ENCODE measurements around the gene ATP8A2.

ATP8A2 gene

DNA sequence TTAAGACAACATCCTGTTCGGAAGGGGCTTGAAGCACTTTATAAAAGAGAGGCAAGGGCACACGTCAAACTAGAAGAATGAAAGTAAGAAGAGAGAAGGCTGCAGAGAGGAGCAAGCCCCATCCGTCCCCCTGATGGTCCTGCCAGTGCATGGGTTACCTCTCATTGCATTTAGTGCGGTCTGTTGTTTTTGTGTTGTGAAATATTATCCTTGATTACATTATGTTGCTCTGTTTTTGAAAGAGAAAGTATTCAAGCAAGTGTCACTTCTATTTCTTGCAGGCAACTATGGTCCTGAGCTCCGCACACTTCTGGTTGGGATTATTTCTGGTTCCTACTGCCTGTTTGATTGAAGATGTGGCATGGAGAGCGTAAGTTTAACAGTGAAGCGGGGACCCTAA lies 589.5 kb downstream of the ATP8A2 start:
- no peak overlapping the region for H3K27ac ChIP-seq
- TF ChIP-seq, protein P1, sequence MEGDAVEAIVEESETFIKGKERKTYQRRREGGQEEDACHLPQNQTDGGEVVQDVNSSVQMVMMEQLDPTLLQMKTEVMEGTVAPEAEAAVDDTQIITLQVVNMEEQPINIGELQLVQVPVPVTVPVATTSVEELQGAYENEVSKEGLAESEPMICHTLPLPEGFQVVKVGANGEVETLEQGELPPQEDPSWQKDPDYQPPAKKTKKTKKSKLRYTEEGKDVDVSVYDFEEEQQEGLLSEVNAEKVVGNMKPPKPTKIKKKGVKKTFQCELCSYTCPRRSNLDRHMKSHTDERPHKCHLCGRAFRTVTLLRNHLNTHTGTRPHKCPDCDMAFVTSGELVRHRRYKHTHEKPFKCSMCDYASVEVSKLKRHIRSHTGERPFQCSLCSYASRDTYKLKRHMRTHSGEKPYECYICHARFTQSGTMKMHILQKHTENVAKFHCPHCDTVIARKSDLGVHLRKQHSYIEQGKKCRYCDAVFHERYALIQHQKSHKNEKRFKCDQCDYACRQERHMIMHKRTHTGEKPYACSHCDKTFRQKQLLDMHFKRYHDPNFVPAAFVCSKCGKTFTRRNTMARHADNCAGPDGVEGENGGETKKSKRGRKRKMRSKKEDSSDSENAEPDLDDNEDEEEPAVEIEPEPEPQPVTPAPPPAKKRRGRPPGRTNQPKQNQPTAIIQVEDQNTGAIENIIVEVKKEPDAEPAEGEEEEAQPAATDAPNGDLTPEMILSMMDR (IDR thresholded peaks at IDR 0.05), result no peak
- intact Hi-C loops (cut with DNase I; ENCODE audit: low total_unique reads), result no loop called here
- no peaks in the 10 kb centered on the region for H3K36me3 ChIP-seq
- H3K27me3 ChIP-seq, result no peaks in the 10 kb centered on the region
- peaks cover 0 to 3% (median 0%) of the 10 kb centered on the region in 3 donors for H3K9me3 ChIP-seq
- no peaks in the 10 kb centered on the region for H3K4me1 ChIP-seq
- DNase-seq, result no peak
- no peak overlapping the region for H3K4me3 ChIP-seq

DNA sequence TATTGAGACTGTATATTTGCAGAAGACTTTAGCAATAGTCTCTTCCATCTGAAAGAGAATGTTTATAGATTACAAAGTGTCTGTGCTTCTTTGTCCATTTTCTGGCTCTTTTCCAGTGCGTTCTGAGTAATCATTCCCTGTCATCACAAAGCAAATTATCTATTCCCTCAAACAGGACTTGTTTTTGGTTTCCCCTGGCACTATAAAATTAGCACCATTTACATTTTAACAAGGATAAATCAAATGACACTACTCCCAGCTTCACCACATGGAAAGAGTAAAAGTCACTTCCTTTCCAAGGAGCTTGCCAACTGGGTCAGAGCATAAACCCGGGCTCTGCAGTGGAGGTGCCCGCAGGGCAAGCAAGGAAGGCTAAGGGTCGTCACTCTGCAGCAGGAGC lies 591.9 kb downstream of the ATP8A2 start:
- H3K4me1 ChIP-seq, result no peaks in the 10 kb centered on the region
- H3K9me3 ChIP-seq, result no peaks in the 10 kb centered on the region
- no peaks in the 10 kb centered on the region for H3K27me3 ChIP-seq
- TF ChIP-seq, protein P1 (IDR thresholded peaks at IDR 0.05), result no peak
- H3K27ac ChIP-seq, result no peak overlapping the region
- intact Hi-C loops (cut with DNase I; ENCODE audit: low total_unique reads), result no loop called here
- no peaks in the 10 kb centered on the region for H3K36me3 ChIP-seq
- DNase-seq, result no peak
- H3K4me3 ChIP-seq, result no peak overlapping the region

DNA sequence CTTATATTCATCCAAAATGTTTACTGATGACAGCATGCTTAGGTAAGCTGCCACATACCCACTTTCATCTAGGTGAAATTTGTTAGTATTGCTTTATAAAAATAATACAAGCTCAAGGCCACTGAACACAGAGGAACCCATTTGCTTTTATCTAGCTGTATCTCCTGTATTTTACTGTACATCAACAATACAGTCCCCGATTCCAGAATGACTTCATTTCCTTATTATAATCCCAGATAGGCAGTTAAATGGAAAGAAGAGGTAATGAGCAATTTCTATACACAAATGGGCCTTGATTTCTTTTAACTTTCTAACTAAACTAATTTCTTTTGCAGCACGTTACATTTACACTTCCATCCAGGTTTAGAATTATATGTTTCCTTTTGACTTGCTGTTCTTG lies 593.8 kb downstream of the ATP8A2 start:
- Histone ChIP-seq H3K4me1 (no peaks in the 10 kb centered on the region), H3K27ac (no peak overlapping the region), H3K9me3 (no peaks in the 10 kb centered on the region), H3K27me3 (no peaks in the 10 kb centered on the region), H3K4me3 (no peak overlapping the region), H3K36me3 (no peaks in the 10 kb centered on the region)
- TF ChIP-seq, protein P1 (IDR thresholded peaks at IDR 0.05), result no peak
- intact Hi-C loops (cut with DNase I; ENCODE audit: low total_unique reads), result no loop called here
- DNase-seq, result no peak

DNA sequence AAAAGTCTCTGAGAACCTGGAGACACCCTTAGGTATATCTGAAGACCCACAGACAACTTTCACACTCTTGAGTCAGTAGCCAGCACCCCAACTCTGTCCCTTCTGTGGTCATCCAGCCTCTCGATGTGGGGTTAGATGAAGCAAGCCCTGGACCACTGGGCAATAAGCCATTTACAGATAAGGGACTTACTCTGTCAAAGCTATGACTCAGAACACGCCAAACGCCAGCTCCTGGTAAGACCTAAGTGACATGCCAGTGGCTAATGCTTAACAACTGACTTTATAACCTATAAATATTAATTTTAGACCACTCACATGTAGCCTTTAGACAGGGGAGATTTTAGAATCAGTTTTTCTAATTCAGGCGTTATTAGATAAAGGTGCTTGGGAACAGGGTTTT lies 594.3 kb downstream of the ATP8A2 start:
- TF ChIP-seq, protein P1 (IDR thresholded peaks at IDR 0.05), result no peak
- H3K4me3 ChIP-seq, result no peak overlapping the region
- no peaks in the 10 kb centered on the region for H3K4me1 ChIP-seq
- no peaks in the 10 kb centered on the region for H3K36me3 ChIP-seq
- H3K27me3 ChIP-seq, result no peaks in the 10 kb centered on the region
- no peak for DNase-seq
- intact Hi-C loops (cut with DNase I; ENCODE audit: low total_unique reads), result no loop called here
- H3K27ac ChIP-seq, result no peak overlapping the region
- no peaks in the 10 kb centered on the region for H3K9me3 ChIP-seq

DNA sequence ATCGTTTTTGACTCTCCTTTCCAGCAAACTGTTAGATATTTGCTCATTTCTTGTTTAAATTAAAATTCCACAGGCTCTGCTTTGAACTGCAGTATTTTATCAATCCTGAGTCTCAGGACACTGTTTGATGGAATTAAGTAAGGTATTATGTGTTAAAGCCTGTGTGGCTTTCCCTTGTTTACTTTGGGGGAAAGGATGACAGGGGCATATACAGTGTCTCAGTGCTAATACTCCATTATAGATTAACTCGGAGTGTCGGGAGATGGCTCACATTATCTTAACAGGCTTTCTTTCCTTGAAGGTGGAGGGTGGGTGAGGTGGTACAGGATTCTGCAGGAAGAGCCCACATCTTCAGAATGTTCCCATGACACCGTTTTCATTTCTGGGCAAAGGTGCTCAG lies 595.4 kb downstream of the ATP8A2 start:
- Histone ChIP-seq H3K4me1 (no peaks in the 10 kb centered on the region), H3K4me3 (no peak overlapping the region), H3K36me3 (no peaks in the 10 kb centered on the region), H3K27ac (no peak overlapping the region), H3K9me3 (no peaks in the 10 kb centered on the region), H3K27me3 (no peaks in the 10 kb centered on the region)
- TF ChIP-seq, protein P1 (IDR thresholded peaks at IDR 0.05), result no peak
- DNase-seq, result no peak
- intact Hi-C loops (cut with DNase I; ENCODE audit: low total_unique reads), result no loop called here

DNA sequence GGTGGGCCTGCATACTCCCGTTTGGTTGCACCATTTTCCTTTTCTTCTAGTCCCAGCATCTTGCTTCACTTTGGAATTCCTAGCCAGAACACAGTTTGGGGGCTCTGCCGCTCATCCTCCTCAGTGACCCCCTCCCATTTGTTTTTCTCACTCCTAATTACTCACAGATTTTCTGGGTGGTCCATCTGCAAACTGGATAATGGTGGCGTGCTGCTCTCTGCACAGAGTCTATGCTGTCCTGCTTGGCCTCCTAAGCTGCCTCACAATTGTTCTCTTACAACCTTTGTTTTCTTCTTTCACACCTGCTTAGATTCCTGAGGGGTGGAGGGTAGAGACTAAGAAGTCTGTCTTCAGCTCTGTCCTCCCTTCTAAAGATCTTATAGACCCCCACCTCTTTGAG lies 599.3 kb downstream of the ATP8A2 start:
- DNase-seq, result no peak
- no peak overlapping the region for H3K27ac ChIP-seq
- intact Hi-C loops (cut with DNase I; ENCODE audit: low total_unique reads), result no loop called here

More for the DNA sequence above, 599.3 kb downstream of the ATP8A2 start:
- no peaks in the 10 kb centered on the region for H3K9me3 ChIP-seq
- TF ChIP-seq, protein P1 (IDR thresholded peaks at IDR 0.05), result no peak
- no peaks in the 10 kb centered on the region for H3K27me3 ChIP-seq
- H3K4me1 ChIP-seq, result no peaks in the 10 kb centered on the region
- no peak overlapping the region for H3K4me3 ChIP-seq
- no peaks in the 10 kb centered on the region for H3K36me3 ChIP-seq

Data from tibial artery (tissue), 4 donors.